Renal cortex interstitium (tissue), 11 donors: ENCODE data around the gene ZMIZ1. TPM values are rescaled to one million over a fixed set of nuclear protein-coding genes. Genes with fewer than 3 reads are reported as not detected.

ENCODE experiments used
- DNase-seq, 11 donors: peaks; one replicate each; pipeline ENCODE4 v3.0.0-alpha.2; 2013; ENCODE audit warnings: low read depth in 9 of 11, low spot score in 4 of 11; ENCODE audit errors: extremely low read depth in 1 of 11
- polyA plus RNA-seq, 3 donors: library from polyadenylated mRNA; unstranded; fragments of 120-200 nt; gene quantifications; one replicate each; pipeline ENCODE4 v1.2.1, GENCODE V29; 2013; ENCODE audit not compliant: insufficient read length in 3 of 3

Gene ZMIZ1
- polyA plus RNA-seq, 3 donors = 69.2 to 85.6 (median 74.3) TPM

DNA sequence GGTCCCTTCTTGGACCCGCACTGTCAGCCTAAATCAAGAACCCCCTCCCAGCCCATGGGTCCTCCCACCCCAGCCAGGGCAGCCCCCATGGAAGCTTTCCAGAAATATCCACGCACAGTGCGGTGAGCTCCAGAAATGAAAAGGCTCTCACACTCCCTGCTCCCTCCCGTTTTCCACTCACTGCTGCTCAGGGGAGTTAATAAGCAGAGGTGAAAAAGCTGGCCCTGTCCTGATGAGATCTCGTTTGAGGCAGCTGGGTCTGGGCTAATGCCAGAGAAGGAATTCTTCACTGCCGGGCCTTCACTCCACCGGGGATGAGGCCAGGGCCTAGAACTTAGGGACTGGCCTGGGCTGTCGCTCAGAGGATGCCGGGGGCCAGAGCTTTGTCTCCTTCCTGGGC is 102.2 kb downstream of the ZMIZ1 start:
- DNase-seq = no peak

DNA sequence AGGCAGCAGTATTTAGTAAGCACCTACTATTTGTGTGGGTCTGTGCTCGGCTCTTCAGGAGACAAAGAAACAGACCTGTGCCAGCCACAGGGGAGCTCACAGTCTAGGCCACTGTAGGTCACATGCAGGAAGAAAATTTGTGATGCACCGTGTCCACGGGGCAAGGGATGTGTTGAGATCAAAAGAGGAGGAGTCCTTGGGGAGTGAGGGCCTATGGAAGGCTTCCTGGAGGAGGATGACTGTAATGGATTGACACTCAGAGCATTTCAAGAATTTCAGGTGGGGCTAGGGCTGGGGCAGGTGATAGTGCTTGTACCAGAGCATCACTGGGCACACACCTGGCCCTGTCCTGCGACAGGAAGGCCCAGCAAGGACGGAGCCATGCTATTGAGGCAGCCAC is 102.7 kb downstream of the ZMIZ1 start:
- DNase-seq = no peak

DNA sequence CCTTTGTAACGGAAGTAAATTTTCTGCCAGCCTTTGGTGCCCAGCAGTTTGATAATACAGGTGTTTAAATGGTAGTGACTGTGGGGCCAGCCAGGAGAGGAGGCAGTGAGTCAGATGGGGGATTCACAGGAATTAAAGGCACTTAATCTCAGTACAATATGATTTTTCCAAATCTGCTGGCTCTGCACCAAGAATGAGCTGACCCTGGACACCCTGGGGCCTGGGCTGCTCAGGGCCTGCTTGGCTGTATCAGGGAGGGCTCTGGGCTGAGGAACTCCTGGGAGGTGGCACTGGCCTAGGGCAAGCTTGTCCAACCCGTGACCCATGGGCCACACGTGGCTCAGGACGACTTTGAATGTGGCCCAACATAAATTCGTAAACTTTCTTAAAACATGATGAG is 104.1 kb downstream of the ZMIZ1 start:
- no peak for DNase-seq

DNA sequence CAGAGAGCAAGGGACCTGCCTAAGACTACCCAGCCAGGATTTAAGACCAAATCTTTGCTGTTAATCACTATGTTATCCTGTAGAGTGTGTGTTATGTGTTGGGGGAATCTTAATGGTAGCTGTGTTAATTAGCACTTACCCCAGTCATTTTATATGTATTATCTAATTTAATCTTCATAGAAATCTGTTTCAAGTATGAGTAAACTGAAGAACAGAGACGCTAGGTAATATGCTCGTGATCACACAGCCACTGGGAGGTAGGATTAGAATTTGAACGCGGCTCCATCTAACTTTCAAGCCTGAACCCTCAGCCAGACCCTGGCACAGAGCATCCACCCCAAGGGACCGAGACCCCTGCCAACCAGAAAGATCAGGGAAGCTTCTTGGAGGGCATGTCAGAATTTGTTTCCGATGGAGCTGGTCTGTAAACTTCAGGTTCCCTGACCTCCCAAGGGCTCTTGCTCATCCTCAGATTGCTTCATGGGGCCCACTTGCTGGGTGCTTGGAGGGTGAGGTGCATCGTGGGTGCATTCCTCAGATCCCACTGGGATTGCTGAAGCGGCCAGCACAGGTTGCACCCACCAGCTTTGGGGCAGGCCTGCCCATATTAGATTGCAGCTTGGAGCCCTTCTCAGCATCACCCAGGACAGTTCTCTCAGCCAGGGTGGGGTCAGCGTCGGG is 105.0 kb downstream of the ZMIZ1 start:
- DNase-seq = no peak

DNA sequence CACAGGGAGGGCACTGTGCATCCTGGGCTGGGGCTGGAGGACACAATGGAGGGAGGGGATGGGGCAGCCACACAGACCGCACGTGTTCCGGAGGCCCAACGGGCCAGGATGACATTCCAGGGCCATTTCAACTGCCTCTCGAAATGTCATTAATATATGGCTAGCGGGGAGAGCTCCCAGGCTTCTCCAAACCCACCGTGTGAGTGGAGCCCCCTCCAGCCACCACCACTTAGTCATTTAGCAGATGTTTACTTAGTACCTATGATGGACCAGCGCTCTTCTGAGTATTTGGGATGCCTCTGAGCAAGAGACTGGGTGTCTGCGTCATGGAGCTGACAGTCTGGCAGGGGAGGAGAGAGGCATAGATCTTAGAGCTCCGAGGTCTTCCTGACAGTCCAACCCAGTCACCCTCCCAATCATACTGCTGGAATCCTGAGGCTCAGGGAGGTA is 107.3 kb downstream of the ZMIZ1 start:
- no peak for DNase-seq

DNA sequence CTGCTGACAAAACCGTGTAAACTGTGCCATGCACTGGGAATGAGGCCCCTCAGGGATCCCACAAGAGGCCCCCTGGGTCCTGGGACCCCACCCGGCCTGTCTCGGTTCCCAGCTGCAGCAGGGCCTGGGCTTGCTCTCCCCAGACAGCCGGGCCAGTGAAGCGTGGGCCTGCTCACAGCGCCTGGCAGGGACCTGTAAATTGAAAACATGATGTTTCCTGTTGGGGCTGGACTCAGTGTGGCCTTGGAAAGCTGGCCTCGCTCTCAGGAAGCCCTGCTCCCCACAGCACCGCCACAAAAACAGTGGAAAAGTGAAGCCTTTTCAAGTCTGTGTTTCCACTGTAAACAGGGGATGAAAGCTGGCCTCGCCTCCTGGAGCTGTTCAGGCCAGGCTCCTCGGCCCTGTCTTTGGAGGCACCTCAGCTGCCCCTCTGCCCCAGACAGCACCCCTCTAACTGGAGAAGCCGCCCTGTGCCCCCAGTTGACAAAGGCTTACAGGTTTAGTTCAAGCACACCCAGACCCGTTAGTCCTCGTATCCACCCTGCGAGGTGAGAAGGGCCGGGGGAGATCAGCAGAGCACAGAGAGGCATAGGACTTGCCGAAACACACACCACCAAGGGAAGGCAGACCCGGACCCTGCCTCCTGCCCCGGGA is 108.3 kb downstream of the ZMIZ1 start:
- DNase-seq = no peak

DNA sequence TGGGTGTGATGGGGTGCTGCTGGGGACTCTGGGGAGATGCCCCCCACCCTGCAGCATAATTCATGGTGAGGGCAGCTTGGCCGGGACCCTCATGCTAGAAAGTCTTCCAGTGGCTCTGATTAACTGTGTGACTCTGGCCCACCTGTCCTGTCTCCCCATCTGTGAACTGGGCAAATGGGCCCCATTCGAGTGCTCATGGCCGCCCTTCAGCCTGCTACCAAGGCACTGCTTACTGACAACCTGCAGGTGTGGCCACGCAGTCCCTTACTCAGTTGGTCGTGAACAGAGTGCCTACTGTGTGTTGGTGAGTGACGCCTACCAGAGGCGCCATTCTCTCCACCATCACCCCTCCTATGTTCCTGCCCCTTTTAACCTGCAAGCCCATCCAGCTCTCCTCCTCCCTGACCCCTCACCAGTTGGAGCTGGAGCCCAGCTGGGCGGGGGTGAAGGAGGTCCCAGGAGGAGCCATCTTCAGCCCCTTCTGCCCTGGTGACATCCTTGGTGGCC is 109.4 kb downstream of the ZMIZ1 start:
- no peak for DNase-seq

DNA sequence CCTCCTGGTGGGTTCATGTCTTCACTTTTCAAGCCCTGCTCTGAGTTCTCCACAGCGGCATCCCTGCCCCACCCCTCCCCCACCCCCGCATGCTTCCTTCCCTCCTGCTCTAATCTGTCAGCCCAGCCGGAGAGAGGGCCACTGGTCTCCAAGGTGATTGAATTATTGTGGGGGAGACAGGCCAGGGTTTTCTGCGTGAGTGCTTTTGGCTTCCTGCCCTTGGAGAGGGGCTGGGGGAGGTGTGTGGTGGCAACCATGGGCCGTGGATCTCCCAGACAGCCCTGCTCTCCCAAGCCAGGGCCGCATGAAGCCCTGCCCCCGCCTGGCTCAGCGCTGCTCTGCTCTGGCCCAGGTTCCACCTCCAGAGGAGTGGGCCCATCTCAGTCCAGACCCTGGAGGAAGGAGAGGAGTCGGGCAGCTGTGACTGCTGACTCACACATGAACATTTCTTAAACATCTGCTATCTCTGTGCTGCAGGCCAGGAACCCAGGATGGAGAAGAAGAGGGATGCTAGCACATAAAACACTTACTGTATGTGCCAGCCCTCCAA is 109.9 kb downstream of the ZMIZ1 start:
- DNase-seq = peak in 9 of 11 donors; percentile 71 to 92 (median 83)

DNA sequence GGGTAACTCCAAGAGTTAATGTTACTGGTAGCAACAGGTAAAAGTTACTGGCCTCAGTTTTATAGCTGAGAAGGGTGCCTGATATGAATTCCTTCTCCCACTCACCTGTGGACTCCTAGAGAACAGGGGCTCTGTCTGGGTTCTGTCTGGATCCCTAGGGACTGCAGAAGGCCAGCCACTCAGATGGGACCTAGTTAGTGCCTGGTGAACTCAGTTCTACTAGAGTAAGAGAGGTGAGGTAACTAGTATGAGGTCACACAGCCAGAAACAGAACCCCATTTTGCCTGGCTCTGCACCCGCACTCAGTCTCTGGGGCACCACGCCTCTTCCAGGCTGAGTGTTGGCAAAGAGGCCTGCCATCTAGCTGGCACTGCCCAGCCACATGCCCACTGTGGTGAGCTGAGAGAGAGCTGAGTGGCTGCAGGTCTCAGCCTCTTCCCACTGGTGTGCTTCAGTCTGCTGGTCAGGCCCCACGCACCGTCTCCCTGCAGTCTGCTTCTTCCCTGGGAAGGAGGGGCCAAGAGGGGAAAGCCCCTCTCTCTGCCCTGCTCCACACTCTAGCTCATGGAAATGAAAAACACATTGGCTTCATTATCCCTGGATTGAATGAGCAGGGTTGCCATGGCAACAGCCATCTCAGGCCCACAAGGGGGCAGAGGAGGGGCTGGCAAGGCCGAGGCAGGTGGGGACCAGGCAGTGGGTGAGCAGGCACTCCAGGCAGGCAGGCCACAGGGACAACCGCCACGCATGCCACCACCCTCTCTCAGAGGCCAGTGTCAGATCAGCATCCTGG is 110.6 kb downstream of the ZMIZ1 start:
- DNase-seq = peak in 1 of 11 donors; percentile 71

DNA sequence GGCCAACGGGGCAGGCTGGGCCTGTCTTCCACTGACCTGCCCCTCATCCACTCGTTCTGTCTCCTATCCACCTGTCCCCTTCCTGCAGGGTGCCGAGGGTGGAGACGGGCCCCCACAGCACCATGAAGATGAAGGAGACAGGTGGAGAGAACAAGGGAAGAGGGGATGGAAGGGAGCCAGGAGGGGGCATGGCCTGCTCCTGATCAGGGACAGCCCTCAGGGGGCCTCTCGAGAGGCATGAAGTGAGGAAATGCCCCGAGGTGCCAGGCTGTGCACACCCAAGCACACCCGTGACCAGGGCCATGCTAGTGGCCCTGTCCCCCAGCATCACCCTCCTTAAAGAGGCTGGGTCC is 111.2 kb downstream of the ZMIZ1 start:
- DNase-seq = no peak

DNA sequence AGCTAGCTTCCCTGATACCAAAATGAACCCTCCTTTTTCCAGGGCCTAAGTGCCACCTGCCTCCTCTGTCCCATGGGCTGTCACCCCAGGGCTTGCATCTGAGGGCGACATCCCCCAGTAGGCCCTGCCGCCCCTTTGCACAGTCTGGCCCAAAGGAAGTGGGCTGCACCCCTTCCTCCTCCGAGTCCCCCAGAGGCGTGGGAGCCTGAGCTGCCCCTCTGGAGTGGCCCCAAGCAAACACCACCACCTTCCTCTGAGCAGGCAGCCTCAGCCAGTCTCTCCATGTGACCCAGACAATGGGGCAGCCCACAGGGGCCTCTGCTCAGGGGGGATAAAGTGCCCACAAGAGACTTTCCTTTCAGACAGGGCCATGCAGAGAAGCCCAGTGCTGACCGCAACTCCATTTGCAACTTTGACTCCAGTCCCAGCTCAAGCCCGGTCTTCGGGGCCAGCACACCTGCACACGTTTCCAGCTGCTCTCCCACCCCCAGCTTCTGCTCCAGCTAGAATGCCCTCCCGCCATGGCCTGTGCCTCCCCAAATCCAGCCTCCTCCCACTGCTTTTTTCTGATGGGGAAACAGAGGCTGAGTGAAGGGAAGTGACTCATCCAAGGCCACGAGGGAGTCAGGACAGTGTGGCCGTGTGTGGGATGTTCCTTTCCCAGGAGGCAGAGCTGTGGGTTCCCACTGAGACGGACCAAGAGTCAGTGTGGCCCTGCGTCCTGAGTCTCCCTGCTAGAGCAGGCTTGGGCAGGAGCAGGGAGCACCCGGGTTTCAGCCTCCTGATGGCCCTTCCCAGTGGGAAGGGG is 111.9 kb downstream of the ZMIZ1 start:
- DNase-seq = no peak

DNA sequence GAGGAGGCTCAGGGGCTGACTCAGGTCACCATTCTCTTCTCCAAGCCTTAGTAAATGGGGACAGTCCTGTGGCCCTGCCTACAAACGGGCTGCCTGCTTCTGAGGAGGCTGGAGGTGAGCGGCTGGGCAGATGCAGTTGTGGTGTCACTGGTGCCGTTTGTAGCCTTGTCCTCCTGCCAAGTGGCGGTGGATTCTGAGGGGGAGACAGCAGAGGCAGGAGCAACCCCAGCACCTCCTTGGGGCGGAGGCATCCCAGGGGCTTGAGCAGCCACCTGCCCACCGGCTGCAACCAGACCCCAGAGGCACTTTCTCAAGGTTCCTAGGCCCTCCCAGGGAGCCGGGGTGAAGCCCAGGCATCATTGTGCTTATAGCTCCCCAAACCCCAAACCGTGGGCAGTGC is 112.5 kb downstream of the ZMIZ1 start:
- DNase-seq = no peak

DNA sequence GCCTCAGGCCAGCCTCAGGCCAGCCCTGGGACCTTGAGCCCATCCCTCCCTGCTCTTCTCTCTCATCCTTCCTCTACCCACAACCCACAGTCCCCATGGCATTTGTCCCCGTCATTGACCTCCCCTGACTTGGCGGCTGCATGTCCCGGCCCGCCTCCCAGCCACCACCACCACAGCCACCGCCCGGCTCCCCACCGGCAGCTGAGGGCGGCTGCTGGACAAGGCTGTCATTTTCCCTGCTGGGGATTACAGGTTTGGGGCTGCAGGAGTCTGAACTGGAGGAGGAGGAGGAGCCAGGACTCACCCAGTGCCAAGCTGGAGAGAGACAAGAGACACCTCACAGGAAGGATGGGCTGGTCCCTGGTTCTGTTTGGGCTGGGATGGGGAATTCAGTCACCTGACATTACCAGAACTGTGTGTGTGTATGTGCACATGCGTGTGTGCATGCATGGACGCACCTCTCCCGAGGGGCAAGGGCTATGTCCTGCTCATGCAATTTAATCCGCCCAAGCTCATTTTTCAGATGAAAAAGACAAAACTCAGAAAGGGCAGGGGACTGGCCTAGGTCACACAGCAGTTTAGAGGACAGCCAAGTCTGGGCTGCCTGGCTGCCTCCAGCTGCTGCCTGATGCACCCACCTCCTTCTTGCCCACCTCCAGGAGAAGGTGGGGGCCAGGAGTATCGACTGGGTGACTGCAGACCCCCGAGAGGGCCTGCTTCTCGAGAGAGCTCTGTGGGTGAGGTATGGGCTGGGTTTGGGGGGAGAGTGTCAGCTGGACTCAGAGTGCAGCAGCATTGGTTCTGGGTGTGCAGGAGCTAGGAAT is 113.1 kb downstream of the ZMIZ1 start:
- DNase-seq = no peak

DNA sequence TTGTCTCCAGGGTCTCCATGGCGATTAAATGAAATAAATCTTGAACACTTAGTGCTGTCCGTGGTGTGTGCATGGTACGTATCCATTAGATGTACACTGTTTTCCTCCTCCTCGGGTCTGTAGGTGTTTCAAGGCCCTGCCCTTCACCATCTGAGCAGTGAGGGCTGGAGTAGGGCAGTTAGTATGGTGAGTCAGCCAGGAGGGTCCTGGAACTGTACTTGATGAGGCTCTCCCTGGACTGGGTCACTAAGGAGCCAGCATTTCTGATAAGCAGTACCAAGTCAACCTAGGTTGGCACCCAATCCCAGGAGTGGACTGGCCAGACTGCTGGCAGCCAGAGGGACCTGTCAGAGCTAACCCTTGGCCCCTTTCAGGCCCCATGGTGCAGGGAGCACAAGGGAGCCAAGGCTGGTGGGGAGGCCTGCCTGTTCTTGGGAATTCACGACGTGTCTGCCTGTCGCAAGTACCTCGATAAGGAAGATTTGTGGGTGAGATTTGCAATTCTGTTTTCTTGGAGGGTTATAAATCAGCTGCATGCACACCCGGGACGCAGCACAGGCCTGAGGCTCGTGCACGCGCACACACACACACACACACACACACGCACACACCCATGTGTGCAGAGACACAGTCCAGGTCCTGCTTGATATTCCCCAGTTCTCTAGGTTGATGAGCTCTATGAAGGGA is 114.2 kb downstream of the ZMIZ1 start:
- DNase-seq = no peak

DNA sequence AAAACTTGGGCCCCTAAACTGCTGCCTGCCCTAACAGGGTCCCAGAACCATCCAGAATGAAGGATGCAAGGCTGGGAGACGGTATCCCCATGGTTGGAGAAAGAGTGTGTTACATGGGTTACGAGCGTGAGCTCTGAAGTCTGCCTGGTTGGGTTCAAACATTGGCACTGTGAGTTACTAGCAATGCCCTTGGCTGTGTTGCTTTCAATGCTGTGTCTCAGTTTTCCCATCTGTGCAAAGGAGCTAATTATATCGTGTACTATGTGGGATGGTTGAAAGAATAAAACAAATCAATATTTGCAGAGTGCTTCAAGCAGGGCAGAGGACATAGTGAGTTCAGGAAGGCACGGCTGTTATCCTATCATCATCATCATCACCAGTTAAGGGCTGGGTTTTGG is 114.7 kb downstream of the ZMIZ1 start:
- no peak for DNase-seq

DNA sequence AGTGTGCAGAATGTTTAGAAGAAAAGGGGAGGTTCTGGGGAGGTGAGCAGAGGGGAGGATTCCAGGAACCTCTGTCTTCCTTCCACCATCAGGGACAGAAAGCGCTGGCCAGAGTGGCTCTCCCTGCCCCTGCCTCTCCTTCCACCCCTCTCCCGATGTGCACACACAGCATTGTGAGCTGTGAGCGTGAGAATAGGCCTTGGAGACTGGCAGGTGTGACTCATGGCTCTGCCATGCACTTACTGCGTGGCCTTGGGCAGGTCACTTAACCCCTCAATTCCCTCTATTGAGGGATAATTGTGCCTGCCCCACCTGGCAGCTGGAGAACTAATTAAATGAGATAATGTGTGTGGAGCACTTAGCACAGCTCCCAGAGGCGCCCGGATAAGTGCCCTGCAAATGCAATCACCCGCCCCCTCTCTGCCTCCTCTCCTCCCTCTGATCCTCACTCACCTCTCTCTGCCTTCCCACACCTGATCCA is 115.4 kb downstream of the ZMIZ1 start:
- no peak for DNase-seq

DNA sequence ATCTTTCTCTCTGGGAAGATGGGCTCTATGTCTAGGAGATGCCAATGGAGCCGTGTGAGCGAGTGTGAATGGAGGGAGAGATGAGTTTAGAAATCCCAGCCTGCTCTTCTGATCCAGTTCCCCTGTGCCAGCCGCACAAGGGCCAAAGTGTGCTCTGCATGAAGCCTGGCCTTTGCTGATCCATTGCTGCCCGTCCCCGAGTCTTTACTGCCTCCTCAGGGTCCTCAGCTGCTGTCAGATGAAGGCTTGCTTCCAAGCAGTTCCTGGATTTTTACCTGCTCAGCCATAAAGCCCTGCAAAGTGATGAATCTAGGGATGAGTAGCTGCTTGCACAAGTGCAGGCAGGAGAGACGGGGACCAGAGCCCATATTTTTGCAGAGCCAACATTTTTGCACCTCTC is 115.9 kb downstream of the ZMIZ1 start:
- no peak for DNase-seq
